Esophagus muscularis mucosa (tissue), 4 donors: ENCODE results near the gene MBD6. TPM values are rescaled to one million over a fixed set of nuclear protein-coding genes. Genes with fewer than 3 reads are reported as not detected.
"Not testable (repeated sequence)": the region's sequence is repeated elsewhere in the genome, so short reads cannot be mapped to it uniquely, and the experiment has no call there.

Experiments used
- DNase-seq: peaks from one replicate; pipeline ENCODE4 v3.0.0-alpha.2; 2017; ENCODE audit errors: extremely low spot score
- H3K27ac ChIP-seq, 4 donors: fragments of 200-600 bp; sonication (generic); replicated peaks in 1 of 4; 1 replicate in 3 of 4; 2 replicates in 1 of 4; pipeline ENCODE4 v1.5.1; 2016 to 2019; ENCODE audit warnings: mild to moderate bottlenecking in 1 of 4
- H3K27me3 ChIP-seq, 4 donors: fragments of 200-600 bp; sonication (generic); one replicate each; pipeline versions ENCODE4 v1.5.1 to v1.6.0; 2016 to 2019
- H3K36me3 ChIP-seq, 4 donors: fragments of 200-600 bp; sonication (generic); one replicate each; pipeline ENCODE4 v1.5.1; 2016 to 2019
- H3K4me1 ChIP-seq, 4 donors: fragments of 200-600 bp; sonication (generic); one replicate each; pipeline ENCODE4 v1.5.1; 2016 to 2019
- H3K4me3 ChIP-seq, 4 donors: fragments of 200-600 bp; sonication (generic); 1 replicate in 2 of 4; 2 replicates in 2 of 4; pipeline ENCODE4 v1.5.1; 2016 to 2019; ENCODE audit warnings: mild to moderate bottlenecking in 4 of 4, moderate library complexity in 1 of 4
- H3K9me3 ChIP-seq, 4 donors: fragments of 200-600 bp; sonication (generic); 1 replicate in 3 of 4; 2 replicates in 1 of 4; pipeline ENCODE4 v1.5.1; 2016 to 2019
- EP300 ChIP-seq: sonication (generic); formaldehyde crosslinking; IDR thresholded peaks from one replicate; pipeline ENCODE4 v1.6.1; 2017; ENCODE audit warnings: antibody characterized with exemption
- POLR2A ChIP-seq: fragments of 450-650 bp; IDR thresholded peaks from one replicate; pipeline ENCODE4 v1.6.1; 2017; ENCODE audit warnings: antibody characterized with exemption, moderate library complexity, mild to moderate bottlenecking, low read depth
- POLR2AphosphoS5 ChIP-seq, 2 donors: sonication (generic); formaldehyde crosslinking; IDR thresholded peaks; one replicate each; pipeline ENCODE4 v1.6.1; 2017; ENCODE audit warnings: antibody characterized with exemption in 2 of 2
- WGBS: methylation state at CpG from one replicate; pipeline ENCODE4 v1.1.5; 2018; 5-methylcytosine and 5-hydroxymethylcytosine counted together
- intact Hi-C: fragments of 100-400 bp; cut with DNase I; formaldehyde crosslinking; loops from one replicate; pipeline ENCODE4 v1.15.1; 2023
- total RNA-seq, 4 donors: library from RNA; depleted of rRNA; stranded (reverse); fragments of >200 nt; gene quantifications; one replicate each; pipeline versions ENCODE4 v1.1.0 to v1.2.1, GENCODE V29; 2016
- TF ChIP-seq, protein P1 (sequence below), 3 experiments: fragments of 200-600 bp in 2 of 3; fragments of 450-650 bp in 1 of 3; sonication (generic) in 2 of 3; IDR thresholded peaks; one replicate each; pipeline ENCODE4 v1.5.1; 2017 to 2019; ENCODE audit warnings: antibody characterized with exemption in 3 of 3, mild to moderate bottlenecking in 2 of 3, moderate library complexity in 1 of 3

The MBD6 gene
- total RNA-seq, 4 donors from 2014 or later = 13.8 to 19.9 (median 16.9) TPM

DNA sequence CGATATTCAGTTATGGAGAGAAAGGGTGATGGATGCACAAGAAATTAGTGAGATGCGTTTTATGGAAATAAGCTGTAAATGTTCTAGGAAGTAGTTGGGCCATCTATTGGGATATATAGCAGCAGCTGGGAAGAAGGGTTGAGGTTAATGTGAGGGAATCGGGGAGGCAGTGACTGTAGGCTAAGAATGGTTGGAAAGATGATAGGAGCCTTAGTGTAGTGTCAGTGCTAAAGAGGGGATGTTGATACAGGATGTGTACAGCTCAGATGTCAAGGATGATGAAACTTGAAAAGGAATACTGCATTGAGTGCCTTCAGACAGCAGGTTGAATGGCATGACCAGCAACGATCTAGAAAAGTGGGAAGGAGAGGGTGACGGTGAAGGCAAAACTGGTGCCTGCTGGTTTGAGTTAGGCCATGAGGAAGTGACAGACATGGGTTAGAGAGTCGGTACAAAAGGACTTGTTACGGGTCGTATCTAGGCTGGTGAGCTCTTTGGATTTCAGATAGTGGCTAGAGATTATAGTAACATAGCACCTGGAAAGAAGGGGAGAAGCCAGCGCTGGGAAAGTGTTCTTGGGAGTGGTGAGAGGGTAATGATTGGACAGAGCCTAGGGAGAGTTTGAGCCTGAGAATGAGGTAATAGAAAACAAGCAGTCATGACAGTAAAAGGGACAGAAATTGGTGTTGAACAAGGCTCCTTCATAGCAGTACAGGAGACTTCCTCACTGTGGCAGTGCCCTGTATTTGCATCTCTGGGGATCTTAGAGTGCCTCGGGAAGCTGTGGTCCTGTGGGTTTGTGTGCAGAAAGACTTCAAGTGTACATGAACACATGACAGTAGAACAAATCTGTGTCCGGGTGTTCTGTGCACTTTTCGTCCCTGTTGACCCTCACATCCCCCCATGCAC lies 25.1 kb upstream of the MBD6 start:
- Histone ChIP-seq H3K9me3 (no peaks in the 10 kb centered on the region), H3K4me1 (no peaks in the 10 kb centered on the region), H3K27me3 (no peaks in the 10 kb centered on the region), H3K4me3 (no peak overlapping the region), H3K36me3 (peaks cover 44 to 87% (median 75%) of the 10 kb centered on the region in 4 donors), H3K27ac (no peak overlapping the region)
- no peak for DNase-seq
- intact Hi-C loops = no loop called here
- 87% methylated on average over 12 of the region's 12 CpGs for WGBS
- TF ChIP-seq, protein P1, sequence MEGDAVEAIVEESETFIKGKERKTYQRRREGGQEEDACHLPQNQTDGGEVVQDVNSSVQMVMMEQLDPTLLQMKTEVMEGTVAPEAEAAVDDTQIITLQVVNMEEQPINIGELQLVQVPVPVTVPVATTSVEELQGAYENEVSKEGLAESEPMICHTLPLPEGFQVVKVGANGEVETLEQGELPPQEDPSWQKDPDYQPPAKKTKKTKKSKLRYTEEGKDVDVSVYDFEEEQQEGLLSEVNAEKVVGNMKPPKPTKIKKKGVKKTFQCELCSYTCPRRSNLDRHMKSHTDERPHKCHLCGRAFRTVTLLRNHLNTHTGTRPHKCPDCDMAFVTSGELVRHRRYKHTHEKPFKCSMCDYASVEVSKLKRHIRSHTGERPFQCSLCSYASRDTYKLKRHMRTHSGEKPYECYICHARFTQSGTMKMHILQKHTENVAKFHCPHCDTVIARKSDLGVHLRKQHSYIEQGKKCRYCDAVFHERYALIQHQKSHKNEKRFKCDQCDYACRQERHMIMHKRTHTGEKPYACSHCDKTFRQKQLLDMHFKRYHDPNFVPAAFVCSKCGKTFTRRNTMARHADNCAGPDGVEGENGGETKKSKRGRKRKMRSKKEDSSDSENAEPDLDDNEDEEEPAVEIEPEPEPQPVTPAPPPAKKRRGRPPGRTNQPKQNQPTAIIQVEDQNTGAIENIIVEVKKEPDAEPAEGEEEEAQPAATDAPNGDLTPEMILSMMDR (IDR thresholded peaks at IDR 0.05) = no peak
- TF ChIP-seq POLR2AphosphoS5 (IDR thresholded peaks at IDR 0.05) (no peak), POLR2A (no peak), EP300 (no peak)

- intact Hi-C loops = no loop called here
- Histone ChIP-seq H3K9me3 (no peaks in the 10 kb centered on the region), H3K27ac (no peak overlapping the region), H3K4me3 (no peak overlapping the region), H3K27me3 (no peaks in the 10 kb centered on the region), H3K36me3 (peaks cover 40 to 88% (median 75%) of the 10 kb centered on the region in 4 donors), H3K4me1 (no peaks in the 10 kb centered on the region)
- 75% methylated on average over 7 of the region's 9 CpGs for WGBS
- no peak for DNase-seq
- TF ChIP-seq EP300 (no peak), POLR2AphosphoS5 (IDR thresholded peaks at IDR 0.05) (no peak), POLR2A (no peak)
- TF ChIP-seq, protein P1 (IDR thresholded peaks at IDR 0.05) = no peak
These were observed 24.5 kb upstream of the MBD6 start for GRCh38 chr12:57498132-57498502.

DNA sequence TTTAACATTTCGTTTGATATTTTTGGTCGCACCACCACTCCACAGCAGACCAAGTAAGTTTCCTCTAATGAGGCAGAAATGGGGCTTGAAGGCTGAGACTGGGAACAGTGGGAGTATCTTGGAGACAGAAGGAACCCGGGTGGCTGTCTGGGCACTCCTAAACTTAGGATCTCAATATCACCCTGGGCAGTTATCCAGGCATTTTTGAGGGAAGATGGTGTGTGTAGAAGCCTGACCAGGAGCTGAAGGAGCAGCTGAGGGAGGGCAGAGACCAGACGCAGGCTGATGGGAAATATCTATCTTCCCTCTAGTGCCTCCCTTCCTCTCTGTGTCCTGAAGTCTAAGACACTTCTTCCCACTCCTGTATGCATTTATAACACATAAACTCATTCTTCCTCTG lies 24.1 kb upstream of the MBD6 start:
- no peak overlapping the region for H3K4me3 ChIP-seq
- no peaks in the 10 kb centered on the region for H3K9me3 ChIP-seq
- no peak for DNase-seq
- 95% methylated on average over 4 of the region's 4 CpGs for WGBS
- TF ChIP-seq EP300 (no peak), POLR2A (no peak), POLR2AphosphoS5 (IDR thresholded peaks at IDR 0.05) (no peak)
- TF ChIP-seq, protein P1 (IDR thresholded peaks at IDR 0.05) = no peak
- H3K36me3 ChIP-seq = peaks cover 45 to 92% (median 80%) of the 10 kb centered on the region in 4 donors
- H3K4me1 ChIP-seq = no peaks in the 10 kb centered on the region
- H3K27me3 ChIP-seq = no peaks in the 10 kb centered on the region
- no peak overlapping the region for H3K27ac ChIP-seq
- intact Hi-C loops = no loop called here

DNA sequence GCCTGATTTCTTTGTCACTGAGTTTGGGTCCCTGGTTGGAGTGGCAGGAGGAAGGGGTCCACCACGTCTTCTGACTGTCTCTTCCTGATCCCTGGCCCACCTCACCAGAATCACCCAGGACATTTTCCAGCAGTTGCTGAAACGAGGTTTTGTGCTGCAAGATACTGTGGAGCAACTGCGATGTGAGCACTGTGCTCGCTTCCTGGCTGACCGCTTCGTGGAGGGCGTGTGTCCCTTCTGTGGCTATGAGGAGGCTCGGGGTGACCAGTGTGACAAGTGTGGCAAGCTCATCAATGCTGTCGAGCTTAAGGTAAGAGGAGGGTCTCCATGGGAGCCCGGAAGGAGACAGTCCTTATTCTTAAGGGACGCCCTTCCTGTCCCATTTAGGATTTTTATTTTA lies 22.4 kb upstream of the MBD6 start:
- WGBS = 88% methylated on average over 11 of the region's 11 CpGs
- intact Hi-C loops = no loop called here

DNA sequence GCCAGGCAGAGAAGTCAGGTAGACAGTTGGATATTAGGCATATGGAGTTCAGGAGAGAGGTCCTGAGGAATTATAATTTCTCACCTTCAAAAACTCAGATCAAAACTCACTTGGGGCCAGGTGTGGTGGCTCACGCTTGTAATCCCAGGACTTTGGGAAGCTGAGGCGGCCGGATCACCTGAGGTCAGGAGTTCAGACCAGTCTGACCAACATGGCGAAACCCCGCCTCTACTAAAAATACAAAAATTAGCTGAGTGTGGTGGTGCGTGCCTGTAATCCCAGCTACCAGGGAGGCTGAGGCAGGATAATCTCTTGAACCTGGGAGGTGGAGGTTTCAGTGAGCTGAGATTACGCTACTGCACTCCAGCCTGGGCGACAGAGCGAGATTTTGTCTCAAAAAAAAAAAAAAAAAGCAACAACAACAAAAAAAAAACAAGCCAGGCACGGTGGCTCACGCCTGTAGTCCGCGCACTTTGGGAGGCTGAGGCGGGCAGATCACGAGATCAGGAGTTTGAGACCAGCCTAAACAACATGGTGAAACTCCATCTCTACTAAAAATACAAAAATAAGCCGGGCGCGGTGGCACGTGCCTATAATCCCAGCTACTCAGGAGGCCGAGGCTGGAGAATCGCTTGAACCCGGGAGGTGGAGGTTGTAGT lies 20.2 kb upstream of the MBD6 start:
- WGBS = 85% methylated on average over 22 of the region's 22 CpGs
- H3K27ac ChIP-seq, H3K4me1 ChIP-seq, H3K9me3 ChIP-seq, DNase-seq, H3K27me3 ChIP-seq, H3K4me3 ChIP-seq, intact Hi-C loops: not testable (repeated sequence)
- peaks cover 69 to 95% (median 87%) of the 10 kb centered on the region in 4 donors for H3K36me3 ChIP-seq

More for the DNA sequence above, 22.4 kb upstream of the MBD6 start:
- Histone ChIP-seq H3K27ac (no peak overlapping the region), H3K4me1 (no peaks in the 10 kb centered on the region), H3K36me3 (peaks cover 56 to 100% (median 91%) of the 10 kb centered on the region in 4 donors), H3K27me3 (no peaks in the 10 kb centered on the region), H3K4me3 (no peak overlapping the region), H3K9me3 (no peaks in the 10 kb centered on the region)
- TF ChIP-seq EP300 = no peak
- no peak for TF ChIP-seq POLR2AphosphoS5 (IDR thresholded peaks at IDR 0.05)
- TF ChIP-seq, protein P1 (IDR thresholded peaks at IDR 0.05) = no peak
- no peak for TF ChIP-seq POLR2A
- no peak for DNase-seq

- H3K27me3 ChIP-seq, intact Hi-C loops, H3K4me3 ChIP-seq, H3K4me1 ChIP-seq, DNase-seq, H3K9me3 ChIP-seq, H3K27ac ChIP-seq: not testable (repeated sequence)
- WGBS = 77% methylated on average over 4 of the region's 4 CpGs
- peaks cover 49 to 94% (median 82%) of the 10 kb centered on the region in 4 donors for H3K36me3 ChIP-seq
These were observed 16.1 kb upstream of the MBD6 start for GRCh38 chr12:57506541-57506940.

GRCh38 chr12:57507796-57508195 lies 14.8 kb upstream of the MBD6 start:
- H3K27ac ChIP-seq, H3K4me3 ChIP-seq, DNase-seq, intact Hi-C loops, H3K9me3 ChIP-seq, H3K27me3 ChIP-seq, H3K4me1 ChIP-seq: not testable (repeated sequence)
- no CpG with 5 or more reads among the region's 28 CpGs for WGBS
- peaks cover 55 to 94% (median 84%) of the 10 kb centered on the region in 4 donors for H3K36me3 ChIP-seq
